22Rv1 (cell line): ENCODE measurements around the gene EYS.

Source experiments
- H3K27ac ChIP-seq: fragments of 450-650 bp; 2 replicates; pipeline ENCODE4 v1.5.1; 2017
- CTCF ChIP-seq: fragments of 450-650 bp; IDR thresholded peaks from 2 replicates; pipeline ENCODE4 v1.5.1; 2017; ENCODE audit warnings: mild to moderate bottlenecking
- ZFX ChIP-seq: fragments of 450-650 bp; IDR thresholded peaks from 2 replicates; pipeline ENCODE4 v1.6.1; 2017; ENCODE audit warnings: antibody characterized with exemption, borderline replicate concordance

The EYS gene

DNA sequence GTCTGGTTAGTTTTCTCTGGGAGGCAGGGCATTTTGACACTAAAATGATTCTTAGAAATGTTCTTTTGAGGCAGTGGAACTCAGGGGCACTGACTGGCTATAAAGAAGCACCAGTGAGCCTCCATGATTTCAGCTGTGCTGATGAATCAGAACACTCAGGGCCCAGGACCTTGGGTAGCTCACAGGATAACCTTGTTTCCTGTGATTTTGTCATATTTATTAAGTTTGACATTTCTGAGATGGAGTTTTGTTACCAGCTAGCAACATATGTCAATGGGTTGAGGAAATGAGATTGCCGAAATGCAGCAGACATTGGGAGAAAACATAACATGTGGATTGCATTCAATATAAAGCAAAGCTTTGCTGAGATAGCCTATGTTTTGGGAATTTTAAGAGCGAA, 802.4 kb downstream of the EYS start:
- TF ChIP-seq CTCF (no peak), ZFX (no peak)

GRCh38 chr6:64902596-64902995, 804.4 kb downstream of the EYS start:
- TF ChIP-seq CTCF, result no peak
- TF ChIP-seq ZFX, result no peak
- H3K27ac ChIP-seq, result no peak overlapping the region

More for the DNA sequence above, 802.4 kb downstream of the EYS start:
- no peak overlapping the region for H3K27ac ChIP-seq

DNA sequence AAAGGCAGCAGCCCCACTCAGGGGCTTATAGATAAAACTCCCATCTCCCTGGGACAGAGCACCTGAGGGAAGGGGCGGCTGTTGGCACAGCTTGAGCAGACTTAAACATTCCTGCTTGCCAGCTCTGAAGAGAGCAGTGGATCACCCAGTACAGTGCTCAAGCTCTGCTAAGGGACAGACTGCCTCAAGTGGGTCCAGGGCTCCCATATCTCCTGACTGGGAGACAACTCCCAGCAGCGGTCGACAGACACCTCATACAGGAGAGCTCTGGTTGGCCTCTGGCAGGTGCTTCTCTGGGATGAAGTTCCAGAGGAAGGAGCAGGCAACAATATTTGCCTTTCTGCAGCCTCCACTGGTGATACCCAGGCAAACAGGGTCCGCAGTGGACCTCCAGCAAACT, 810.1 kb downstream of the EYS start:
- no peak for TF ChIP-seq CTCF
- no peak for TF ChIP-seq ZFX
- no peak overlapping the region for H3K27ac ChIP-seq

DNA sequence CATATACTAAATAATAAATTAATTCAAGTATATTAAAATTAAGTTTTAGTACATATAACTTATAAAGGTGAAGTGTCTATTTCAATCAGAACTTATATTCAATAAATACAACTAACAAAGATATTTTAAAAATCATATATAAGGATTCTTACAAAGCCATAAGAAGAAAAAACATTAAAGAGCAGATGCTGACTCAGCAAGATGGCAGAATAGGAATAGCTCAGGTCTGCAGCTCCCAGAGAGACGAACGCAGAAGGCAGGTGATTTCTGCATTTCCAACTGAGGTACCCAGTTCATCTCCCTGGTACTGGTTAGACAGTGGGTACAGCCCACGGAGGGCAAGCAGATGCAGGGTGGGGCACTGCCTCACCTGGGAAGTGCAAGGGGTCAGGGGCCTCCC, 811.1 kb downstream of the EYS start:
- H3K27ac ChIP-seq, result no peak overlapping the region
- no peak for TF ChIP-seq CTCF

DNA sequence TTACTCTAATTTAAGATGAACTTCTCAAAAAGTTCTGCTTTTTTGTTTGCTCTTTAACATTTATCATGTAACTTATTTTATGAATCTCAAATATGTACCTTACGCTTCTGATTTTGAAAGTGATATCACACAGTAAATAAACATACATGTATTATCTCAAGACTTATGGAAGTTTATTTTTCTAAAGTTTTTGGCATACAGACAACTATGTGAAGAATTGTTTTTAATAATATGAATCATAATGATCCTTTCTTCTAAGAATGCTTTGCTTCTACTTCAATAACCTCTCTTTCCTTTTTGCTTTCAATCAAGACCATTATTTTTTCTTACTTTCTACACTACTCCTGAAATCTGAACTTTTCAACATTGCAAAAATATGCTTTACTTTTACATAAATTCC, 816.4 kb downstream of the EYS start:
- H3K27ac ChIP-seq, result no peak overlapping the region
- TF ChIP-seq ZFX (no peak), CTCF (no peak)

DNA sequence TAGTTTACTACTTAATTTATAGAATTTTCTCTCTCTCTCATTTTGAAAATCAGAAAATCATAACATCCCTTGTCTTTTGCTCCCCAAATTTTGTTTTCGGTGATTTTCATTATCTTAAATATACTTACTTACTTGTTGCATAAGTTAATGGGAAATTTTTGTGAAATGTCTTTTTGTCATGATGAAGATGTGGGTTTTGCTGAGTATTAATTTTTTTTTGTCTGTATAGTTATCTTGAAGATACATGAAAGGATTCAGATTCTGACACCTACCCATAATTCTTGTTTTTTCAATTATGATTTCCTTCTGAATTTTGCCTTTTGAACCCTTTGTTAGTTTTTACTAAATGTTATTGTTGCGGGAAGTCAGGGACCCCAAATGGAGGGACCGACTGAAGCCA, 817.9 kb downstream of the EYS start:
- no peak overlapping the region for H3K27ac ChIP-seq
- TF ChIP-seq CTCF (no peak), ZFX (no peak)

DNA sequence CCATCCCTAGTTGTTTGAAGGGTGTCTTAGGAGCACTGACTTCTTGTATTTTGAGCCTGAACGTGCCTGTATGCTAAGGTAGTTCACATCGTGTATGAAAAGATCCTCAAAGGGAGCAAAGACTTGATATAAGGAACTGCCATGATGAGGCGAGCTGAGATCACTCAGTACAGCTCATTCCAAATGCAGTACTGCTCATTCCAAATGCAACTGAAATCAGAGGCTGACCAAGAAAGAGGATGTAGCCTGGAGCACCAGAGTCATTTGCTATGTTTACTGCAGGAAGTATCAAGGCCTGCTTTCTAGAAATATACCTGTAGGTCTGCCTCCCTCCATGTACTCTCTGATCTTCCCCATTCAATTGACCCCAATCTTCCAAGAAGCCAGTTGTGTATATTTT, 832.2 kb downstream of the EYS start:
- TF ChIP-seq CTCF (no peak), ZFX (no peak)
- no peak overlapping the region for H3K27ac ChIP-seq
